ENCODE results near the gene TNN.
"Not testable (repeated sequence)": the region's sequence is repeated elsewhere in the genome, so short reads cannot be mapped to it uniquely, and the experiment has no call there.

TNN gene

GRCh38 chr1:175108331-175108820 lies 40.7 kb downstream of the TNN start:
- DNase-seq (ENCODE audit: low read depth in 3 of 3): not testable (repeated sequence)

GRCh38 chr1:175114996-175115395 lies 47.4 kb downstream of the TNN start:
- no peak for DNase-seq (ENCODE audit: low read depth in 3 of 3)

- DNase-seq (ENCODE audit: low read depth in 3 of 3): no peak
Observed at GRCh38 chr1:175116210-175116798, 48.7 kb downstream of the TNN start.

GRCh38 chr1:175116903-175117302 lies 49.3 kb downstream of the TNN start:
- no peak for DNase-seq (ENCODE audit: low read depth in 3 of 3)

GRCh38 chr1:175118375-175119367 lies 51.0 kb downstream of the TNN start:
- no peak for DNase-seq (ENCODE audit: low read depth in 3 of 3)

GRCh38 chr1:175120511-175120910 lies 52.9 kb downstream of the TNN start:
- no peak for DNase-seq (ENCODE audit: low read depth in 3 of 3)

GRCh38 chr1:175124861-175125260 lies 57.2 kb downstream of the TNN start:
- DNase-seq (ENCODE audit: low read depth in 3 of 3): no peak

GRCh38 chr1:175126347-175126746 lies 58.7 kb downstream of the TNN start:
- no peak for DNase-seq (ENCODE audit: low read depth in 3 of 3)

- DNase-seq (ENCODE audit: low read depth in 3 of 3): no peak
Observed at GRCh38 chr1:175127565-175127964, 59.9 kb downstream of the TNN start.

- no peak for DNase-seq (ENCODE audit: low read depth in 3 of 3)
Observed at GRCh38 chr1:175128523-175128922, 60.9 kb downstream of the TNN start.

GRCh38 chr1:175129182-175129581 lies 61.5 kb downstream of the TNN start:
- DNase-seq (ENCODE audit: low read depth in 3 of 3): no peak

- DNase-seq (ENCODE audit: low read depth in 3 of 3): no peak
Observed at GRCh38 chr1:175129644-175129996, 62.0 kb downstream of the TNN start.

GRCh38 chr1:175129997-175130648 lies 62.5 kb downstream of the TNN start:
- DNase-seq (ENCODE audit: low read depth in 3 of 3): no peak

- no peak for DNase-seq (ENCODE audit: low read depth in 3 of 3)
Observed at GRCh38 chr1:175130649-175131045, 63.0 kb downstream of the TNN start.

- DNase-seq (ENCODE audit: low read depth in 3 of 3): no peak
Observed at GRCh38 chr1:175131095-175131494, 63.5 kb downstream of the TNN start.

GRCh38 chr1:175132436-175132835 lies 64.8 kb downstream of the TNN start:
- no peak for DNase-seq (ENCODE audit: low read depth in 3 of 3)

GRCh38 chr1:175133673-175134435 lies 66.2 kb downstream of the TNN start:
- DNase-seq (ENCODE audit: low read depth in 3 of 3): no peak

- DNase-seq (ENCODE audit: low read depth in 3 of 3): no peak
Observed at GRCh38 chr1:175134500-175134899, 66.9 kb downstream of the TNN start.

GRCh38 chr1:175136246-175136645 lies 68.6 kb downstream of the TNN start:
- no peak for DNase-seq (ENCODE audit: low read depth in 3 of 3)

GRCh38 chr1:175137369-175137768 lies 69.7 kb downstream of the TNN start:
- DNase-seq (ENCODE audit: low read depth in 3 of 3): no peak

GRCh38 chr1:175138579-175138978 lies 70.9 kb downstream of the TNN start:
- no peak for DNase-seq (ENCODE audit: low read depth in 3 of 3)
